ENCODE results near the gene THSD4.

Gene THSD4

DNA sequence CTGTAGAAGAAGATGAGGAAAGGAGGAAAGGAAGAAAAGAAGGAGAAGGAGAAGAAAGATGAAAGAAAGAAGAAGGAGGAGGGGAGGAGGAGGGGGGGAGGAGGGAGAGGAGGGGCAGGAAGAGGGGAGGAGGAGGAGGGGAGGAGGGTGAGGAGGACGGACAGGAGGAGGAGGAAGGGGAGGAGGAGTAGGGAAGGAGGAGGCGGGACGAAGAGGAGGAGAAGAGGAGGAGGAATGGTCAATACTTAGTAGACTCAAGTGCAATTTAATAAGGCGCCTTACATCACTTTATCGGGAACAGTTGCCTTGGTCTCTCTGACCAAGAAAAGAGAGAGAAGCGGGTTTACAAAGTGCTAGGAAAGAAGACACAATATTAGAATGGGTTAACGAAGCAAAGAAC is 671.4 kb downstream of the THSD4 start:
- DNase-seq (ENCODE audit: low read depth), result no peak
- H3K4me3 ChIP-seq (replicated peaks; ENCODE audit: low read depth, low read length), result no peak overlapping the region
- no peak for TF ChIP-seq CTCF (IDR thresholded peaks at IDR 0.05; ENCODE audit: low read length, missing control alignments)

DNA sequence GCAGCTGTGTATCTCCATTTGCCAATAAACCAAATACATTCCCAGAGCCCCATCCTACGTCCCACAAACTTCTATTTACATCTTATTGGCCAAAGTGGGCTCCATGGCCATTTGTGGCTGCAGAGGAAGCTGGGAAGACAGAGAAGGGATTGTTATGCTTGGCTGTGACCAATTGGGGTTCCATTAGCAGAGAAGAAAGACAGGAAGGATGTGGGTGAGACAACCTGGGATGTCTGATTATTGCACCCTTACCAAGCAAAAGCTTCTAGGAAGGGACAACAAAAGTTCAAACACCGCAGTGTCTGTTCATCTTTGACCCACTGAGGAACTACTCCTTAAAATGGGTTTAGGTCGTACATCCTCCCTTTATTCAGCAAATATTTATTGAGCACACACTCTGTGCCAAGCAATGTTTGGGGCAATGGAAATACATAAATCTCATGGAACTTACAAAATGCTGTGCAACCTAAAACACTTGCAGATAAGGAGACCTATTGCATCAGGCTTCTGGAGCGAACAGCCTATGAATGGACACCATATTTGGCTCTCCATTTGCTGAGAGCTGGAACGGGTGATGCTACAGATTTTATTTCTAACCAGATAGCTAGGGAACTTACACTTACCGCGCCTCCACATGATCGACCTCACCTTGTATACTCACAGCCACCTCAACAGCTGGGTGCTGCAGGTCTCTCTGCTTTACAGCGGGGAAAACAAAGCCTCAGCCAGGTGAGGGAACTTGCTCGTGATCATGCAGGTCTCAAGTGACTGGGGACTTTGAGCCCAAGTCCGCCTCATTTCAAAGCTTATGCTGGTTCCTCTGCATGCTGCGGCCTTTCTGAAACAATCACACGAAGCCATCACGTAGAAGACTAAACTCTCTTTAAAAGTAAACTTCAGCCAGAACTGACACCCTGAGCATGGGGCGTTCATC is 673.6 kb downstream of the THSD4 start:
- H3K4me3 ChIP-seq (replicated peaks; ENCODE audit: low read depth, low read length), result no peak overlapping the region
- no peak for DNase-seq (ENCODE audit: low read depth)
- TF ChIP-seq CTCF (IDR thresholded peaks at IDR 0.05; ENCODE audit: low read length, missing control alignments), result no peak

DNA sequence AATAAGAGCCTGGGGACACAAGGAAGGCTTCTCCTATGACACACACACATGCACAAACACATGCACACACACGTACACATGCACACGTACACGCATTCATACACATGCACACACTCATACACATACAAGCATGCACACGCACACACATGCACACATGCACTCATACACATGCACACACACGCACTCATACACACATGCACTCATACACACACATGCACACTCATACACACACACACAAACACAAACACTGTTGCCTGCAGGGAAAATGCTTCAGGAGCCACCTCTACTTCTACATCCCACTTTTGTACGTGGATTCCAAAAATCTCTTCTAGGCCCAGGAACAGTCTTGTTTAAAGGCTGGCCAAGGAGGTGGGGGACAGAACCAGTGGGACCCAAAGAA is 674.3 kb downstream of the THSD4 start:
- no peak for DNase-seq (ENCODE audit: low read depth)
- no peak for TF ChIP-seq CTCF (IDR thresholded peaks at IDR 0.05; ENCODE audit: low read length, missing control alignments)
- no peak overlapping the region for H3K4me3 ChIP-seq (replicated peaks; ENCODE audit: low read depth, low read length)

GRCh38 chr15:71790081-71790480 is 674.8 kb downstream of the THSD4 start:
- H3K4me3 ChIP-seq (replicated peaks; ENCODE audit: low read depth, low read length), result no peak overlapping the region
- no peak for DNase-seq (ENCODE audit: low read depth)
- TF ChIP-seq CTCF (IDR thresholded peaks at IDR 0.05; ENCODE audit: low read length, missing control alignments), result no peak

DNA sequence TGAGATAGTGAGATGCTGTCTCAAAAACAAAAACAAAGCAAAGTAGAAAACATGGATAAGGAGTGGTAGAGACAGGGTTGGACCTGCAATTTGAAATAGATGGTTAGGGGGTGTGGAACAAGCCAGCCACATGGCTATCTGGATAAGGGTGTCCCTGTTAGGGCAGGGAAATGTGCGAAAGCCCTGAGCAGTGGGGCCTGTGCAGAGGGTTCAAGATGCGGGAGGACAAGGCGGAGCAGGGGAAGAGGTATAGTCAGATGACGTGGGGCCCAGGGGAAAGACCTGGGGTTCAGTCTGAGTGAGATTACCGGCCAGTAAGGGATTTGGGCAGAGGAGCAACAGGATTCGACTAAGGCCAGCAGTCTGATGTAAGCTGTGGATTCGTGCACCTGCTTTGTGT is 676.7 kb downstream of the THSD4 start:
- H3K4me3 ChIP-seq (replicated peaks; ENCODE audit: low read depth, low read length), result no peak overlapping the region
- DNase-seq (ENCODE audit: low read depth), result no peak
- no peak for TF ChIP-seq CTCF (IDR thresholded peaks at IDR 0.05; ENCODE audit: low read length, missing control alignments)

DNA sequence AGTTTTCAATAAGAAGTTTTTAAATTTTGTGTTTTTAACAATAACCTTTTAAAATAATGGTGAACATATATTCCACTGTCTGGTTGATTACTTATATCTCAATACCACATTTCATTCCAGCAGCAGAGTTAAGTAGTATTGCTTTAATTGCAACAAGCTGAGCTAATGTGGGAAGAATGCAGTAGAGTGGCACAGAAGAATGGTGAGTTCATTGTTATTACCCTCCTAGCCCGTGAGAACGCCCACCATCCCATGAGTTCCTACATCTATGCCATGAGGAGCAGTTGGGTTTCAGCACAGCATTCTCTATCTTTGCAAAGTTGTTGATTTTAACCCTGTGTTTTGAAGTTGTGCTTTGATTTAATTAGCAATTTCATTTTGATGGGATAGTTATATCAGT is 677.2 kb downstream of the THSD4 start:
- TF ChIP-seq CTCF (IDR thresholded peaks at IDR 0.05; ENCODE audit: low read length, missing control alignments), result no peak
- peak; percentile 65 for DNase-seq (ENCODE audit: low read depth)
- H3K4me3 ChIP-seq (replicated peaks; ENCODE audit: low read depth, low read length), result no peak overlapping the region

- no peak overlapping the region for H3K4me3 ChIP-seq (replicated peaks; ENCODE audit: low read depth, low read length)
- no peak for TF ChIP-seq CTCF (IDR thresholded peaks at IDR 0.05; ENCODE audit: low read length, missing control alignments)
These were observed 683.4 kb downstream of the THSD4 start for GRCh38 chr15:71798641-71799040.

More at GRCh38 chr15:71798641-71799040, 683.4 kb downstream of the THSD4 start:
- no peak for DNase-seq (ENCODE audit: low read depth)

Data from fibroblast of pulmonary artery (primary cell).